CD4-positive, CD25-positive, alpha-beta regulatory T cell (primary cell): ENCODE results near the gene TRAT1. TPM values are rescaled to one million over a fixed set of nuclear protein-coding genes. Genes with fewer than 3 reads are reported as not detected.

ENCODE experiments used
- polyA plus RNA-seq, 4 donors: library from polyadenylated mRNA; unstranded; fragments of 300-500 nt; fragmentation: Illumina TruSeq; gene quantifications; one replicate each; pipeline ENCODE4 v1.2.3, GENCODE V29; 2021
- total RNA-seq: library from RNA; stranded (reverse); gene quantifications from one replicate; pipeline ENCODE4 v1.2.3, GENCODE V29; 2022

TRAT1 gene
- total and polyA plus RNA-seq, 5 donors from 2014 or later, result 85.0 to 167 (median 125) TPM

Other genes starting within 250 kb of the TRAT1 start
- 6.3 TPM for gene CIP2A, start 233.3 kb upstream of the TRAT1 start, total RNA-seq
- 1 to 10 TPM in 3 of 4 donors, under 1 TPM in 1; 0.99 to 2.9 (median 1.6) TPM for gene CIP2A, start 233.3 kb upstream of the TRAT1 start, polyA plus RNA-seq
- 14.9 TPM for gene DZIP3, start 233.1 kb upstream of the TRAT1 start, total RNA-seq
- gene DZIP3, start 233.1 kb upstream of the TRAT1 start, polyA plus RNA-seq, result 10 to 100 TPM in 2 of 4 donors, 1 to 10 TPM in 2; 5.2 to 12.2 (median 8.7) TPM
- not detected for gene RETNLB, start 65.4 kb upstream of the TRAT1 start, total RNA-seq
- gene RETNLB, start 65.4 kb upstream of the TRAT1 start, polyA plus RNA-seq, result not detected
- not detected for gene GUCA1C, start 131.1 kb downstream of the TRAT1 start, total RNA-seq
- gene GUCA1C, start 131.1 kb downstream of the TRAT1 start, polyA plus RNA-seq, result not detected